Mesenchymal stem cell (in vitro differentiated cells and primary cell): ENCODE data around the gene PTCSC3.

Experiments
- DNase-seq: peaks from one replicate; pipeline ENCODE4 v3.0.0-alpha.2; 2013
- H2AFZ ChIP-seq: one replicate; pipeline ENCODE4 v1.6.1; 2013; ENCODE audit warnings: low read depth, mild to moderate bottlenecking, control low read depth, inconsistent platforms, low read length, moderate library complexity
- H2AK5ac ChIP-seq: 2 replicates; pipeline ENCODE4 v1.6.1; 2013; ENCODE audit warnings: low read length, moderate library complexity, mild to moderate bottlenecking, inconsistent platforms; ENCODE audit not compliant: severe bottlenecking
- H2BK120ac ChIP-seq: one replicate; pipeline ENCODE4 v1.6.1; 2013; ENCODE audit warnings: low read depth, mild to moderate bottlenecking, inconsistent platforms, low read length, moderate library complexity
- H2BK12ac ChIP-seq, 2 experiments: one replicate each; pipeline ENCODE4 v1.6.1; 2013; ENCODE audit warnings: inconsistent platforms in 2 of 2, low read length in 2 of 2, mild to moderate bottlenecking in 2 of 2, moderate library complexity in 2 of 2, control low read depth in 1 of 2
- H2BK15ac ChIP-seq: one replicate; pipeline ENCODE4 v1.6.1; 2013; ENCODE audit warnings: mild to moderate bottlenecking, low read depth, inconsistent platforms; ENCODE audit not compliant: poor library complexity, severe bottlenecking
- H2BK5ac ChIP-seq: 2 replicates; pipeline ENCODE4 v1.6.1; 2013; ENCODE audit warnings: low read depth, mild to moderate bottlenecking, low read length, control low read depth, inconsistent platforms; ENCODE audit not compliant: poor library complexity, severe bottlenecking
- H3K14ac ChIP-seq, 2 experiments: one replicate each; pipeline ENCODE4 v1.6.1; 2013; ENCODE audit warnings: inconsistent platforms in 2 of 2, low read length in 2 of 2, control low read depth in 1 of 2, mild to moderate bottlenecking in 1 of 2, moderate library complexity in 1 of 2
- H3K18ac ChIP-seq, 2 experiments: one replicate each; pipeline ENCODE4 v1.6.1; 2013; ENCODE audit warnings: inconsistent platforms in 2 of 2, low read length in 2 of 2, control low read depth in 1 of 2, low read depth in 1 of 2, mild to moderate bottlenecking in 1 of 2
- H3K23ac ChIP-seq, 2 experiments: one replicate each; pipeline ENCODE4 v1.6.1; 2013; ENCODE audit warnings: inconsistent platforms in 2 of 2, low read length in 2 of 2, mild to moderate bottlenecking in 2 of 2, moderate library complexity in 2 of 2, control low read depth in 1 of 2
- H3K27ac ChIP-seq: 2 replicates; pipeline ENCODE4 v1.5.1; 2013; ENCODE audit warnings: mild to moderate bottlenecking, moderate library complexity, low read length, control low read depth, inconsistent platforms; ENCODE audit not compliant: poor library complexity, severe bottlenecking
- H3K27me3 ChIP-seq, 2 experiments: 2 replicates each; pipeline versions ENCODE4 v1.6.1 to v1.7.0; 2013; ENCODE audit warnings: low read length in 2 of 2, mild to moderate bottlenecking in 2 of 2, moderate library complexity in 2 of 2, control low read depth in 1 of 2, inconsistent platforms in 1 of 2; ENCODE audit not compliant: control insufficient read depth in 1 of 2, insufficient read depth in 1 of 2
- H3K36me3 ChIP-seq, 2 experiments: 2 replicates each; pipeline versions ENCODE4 v1.6.1 to v1.7.0; 2013; ENCODE audit warnings: low read length in 2 of 2, control low read depth in 1 of 2, inconsistent platforms in 1 of 2, low read depth in 1 of 2, mild to moderate bottlenecking in 1 of 2; ENCODE audit not compliant: insufficient read depth in 2 of 2, control insufficient read depth in 1 of 2
- H3K4ac ChIP-seq, 2 experiments: one replicate each; pipeline ENCODE4 v1.6.1; 2013; ENCODE audit warnings: inconsistent platforms in 2 of 2, low read length in 2 of 2, mild to moderate bottlenecking in 2 of 2, moderate library complexity in 2 of 2, control low read depth in 1 of 2, low read depth in 1 of 2
- H3K4me1 ChIP-seq: 2 replicates; pipeline ENCODE4 v1.6.1; 2013; ENCODE audit warnings: low read depth, low read length, control low read depth; ENCODE audit not compliant: control insufficient read depth, insufficient read depth
- H3K4me2 ChIP-seq: 2 replicates; pipeline ENCODE4 v1.6.1; 2013; ENCODE audit warnings: low read length, mild to moderate bottlenecking, inconsistent platforms; ENCODE audit not compliant: poor library complexity, severe bottlenecking
- H3K4me3 ChIP-seq, 2 experiments: 2 replicates each; pipeline versions ENCODE4 v1.5.1 to v1.7.0; 2013; ENCODE audit warnings: low read length in 2 of 2, mild to moderate bottlenecking in 2 of 2, control low read depth in 1 of 2, low read depth in 1 of 2; ENCODE audit not compliant: insufficient read depth in 1 of 2
- H3K79me1 ChIP-seq: replicated peaks from 2 replicates; pipeline ENCODE4 v1.6.1; 2013; ENCODE audit warnings: mild to moderate bottlenecking, control low read depth, low read length, inconsistent platforms; ENCODE audit not compliant: poor library complexity, severe bottlenecking
- H3K9ac ChIP-seq: 2 replicates; pipeline ENCODE4 v1.7.0; 2013; ENCODE audit warnings: mild to moderate bottlenecking, low read length, moderate library complexity
- H3K9me3 ChIP-seq: 2 replicates; pipeline ENCODE4 v1.7.0; 2013; ENCODE audit warnings: mild to moderate bottlenecking, low read length; ENCODE audit not compliant: control insufficient read depth
- H4K8ac ChIP-seq: one replicate; pipeline ENCODE4 v1.6.1; 2013; ENCODE audit warnings: inconsistent platforms, mild to moderate bottlenecking, low read length, moderate library complexity
- H4K91ac ChIP-seq: one replicate; pipeline ENCODE4 v1.6.1; 2013; ENCODE audit warnings: mild to moderate bottlenecking, low read length, inconsistent platforms
- WGBS: methylation state at CpG from one replicate; pipeline ENCODE4 v1.1.7; 2013; ENCODE audit warnings: mixed read lengths; 5-methylcytosine and 5-hydroxymethylcytosine counted together

Gene PTCSC3

GRCh38 chr14:36096090-36096489 is 80.4 kb downstream of the PTCSC3 start:
- H3K9ac ChIP-seq, result no peak overlapping the region
- no peak for DNase-seq
- H3K4me2 ChIP-seq, result no peak overlapping the region
- no peak overlapping the region for H3K14ac ChIP-seq
- no peaks in the 10 kb centered on the region for H3K9me3 ChIP-seq
- no peaks in the 10 kb centered on the region for H3K4me1 ChIP-seq
- H2BK15ac ChIP-seq, result no peak overlapping the region
- no peak overlapping the region for H2BK12ac ChIP-seq
- no peak overlapping the region for H3K18ac ChIP-seq
- H4K91ac ChIP-seq, result no peak overlapping the region
- H3K4ac ChIP-seq, result no peak overlapping the region
- H4K8ac ChIP-seq, result no peak overlapping the region
- H2BK5ac ChIP-seq, result no peak overlapping the region
- no peak overlapping the region for H2AFZ ChIP-seq
- H3K4me3 ChIP-seq, result no peak overlapping the region
- H3K79me1 ChIP-seq, result no peaks in the 10 kb centered on the region
- no peak overlapping the region for H3K23ac ChIP-seq
- H3K36me3 ChIP-seq, result no peaks in the 10 kb centered on the region
- H3K27ac ChIP-seq, result no peak overlapping the region
- no peak overlapping the region for H2BK120ac ChIP-seq
- no peak overlapping the region for H2AK5ac ChIP-seq
- no peaks in the 10 kb centered on the region for H3K27me3 ChIP-seq

- Histone ChIP-seq H3K79me1 (no peaks in the 10 kb centered on the region), H2AK5ac (no peak overlapping the region), H3K23ac (no peak overlapping the region), H3K9me3 (no peaks in the 10 kb centered on the region), H3K27me3 (no peaks in the 10 kb centered on the region), H3K27ac (no peak overlapping the region), H2BK15ac (no peak overlapping the region), H3K14ac (no peak overlapping the region), H4K91ac (no peak overlapping the region), H3K4me2 (no peak overlapping the region), H3K4me3 (no peak overlapping the region), H4K8ac (no peak overlapping the region), H2BK120ac (no peak overlapping the region), H3K18ac (no peak overlapping the region), H3K4me1 (no peaks in the 10 kb centered on the region), H3K36me3 (no peaks in the 10 kb centered on the region), H2BK5ac (no peak overlapping the region), H2AFZ (no peak overlapping the region), H3K4ac (no peak overlapping the region), H2BK12ac (no peak overlapping the region), H3K9ac (no peak overlapping the region)
- no peak for DNase-seq
- 95% methylated on average over 3 of the region's 4 CpGs for WGBS
These were observed 81.6 kb downstream of the PTCSC3 start for GRCh38 chr14:36094963-36095362.

- Histone ChIP-seq H3K27ac (peak overlapping the region; percentile 83), H2AFZ (no peak overlapping the region), H2BK120ac (no peak overlapping the region), H2BK12ac (no peak overlapping the region), H4K8ac (no peak overlapping the region), H3K4me3 (peak overlapping the region in 1 of 2 experiments; percentile 5), H3K36me3 (no peaks in the 10 kb centered on the region), H3K23ac (no peak overlapping the region), H3K14ac (no peak overlapping the region), H3K4ac (no peak overlapping the region), H3K4me2 (no peak overlapping the region), H3K4me1 (no peaks in the 10 kb centered on the region), H2AK5ac (no peak overlapping the region), H2BK5ac (no peak overlapping the region), H2BK15ac (no peak overlapping the region), H3K18ac (no peak overlapping the region), H3K27me3 (no peaks in the 10 kb centered on the region), H3K9me3 (no peaks in the 10 kb centered on the region), H3K9ac (peak overlapping the region; percentile 1), H3K79me1 (no peaks in the 10 kb centered on the region), H4K91ac (no peak overlapping the region)
- DNase-seq, result peak; percentile 98
- no CpG with 5 or more reads among the region's 2 CpGs for WGBS
These were observed 85.4 kb downstream of the PTCSC3 start for GRCh38 chr14:36091096-36091495.

- H3K4ac ChIP-seq, result no peak overlapping the region
These were observed 89.1 kb downstream of the PTCSC3 start for GRCh38 chr14:36087411-36087810.

More at GRCh38 chr14:36087411-36087810, 89.1 kb downstream of the PTCSC3 start:
- H3K27ac ChIP-seq, result no peak overlapping the region
- no peak overlapping the region for H3K14ac ChIP-seq
- no peak overlapping the region for H2AFZ ChIP-seq
- WGBS, result no CpG with 5 or more reads among the region's 3 CpGs
- peak overlapping the region; percentile 31 for H2AK5ac ChIP-seq
- H3K27me3 ChIP-seq, result no peaks in the 10 kb centered on the region
- no peak overlapping the region for H3K4me2 ChIP-seq
- H3K18ac ChIP-seq, result no peak overlapping the region
- H3K36me3 ChIP-seq, result no peaks in the 10 kb centered on the region
- no peaks in the 10 kb centered on the region for H3K4me1 ChIP-seq
- H4K91ac ChIP-seq, result no peak overlapping the region
- H2BK15ac ChIP-seq, result no peak overlapping the region
- H4K8ac ChIP-seq, result no peak overlapping the region
- H3K23ac ChIP-seq, result no peak overlapping the region
- H2BK5ac ChIP-seq, result no peak overlapping the region
- H3K9ac ChIP-seq, result no peak overlapping the region
- no peak for DNase-seq
- no peak overlapping the region for H2BK12ac ChIP-seq
- H3K9me3 ChIP-seq, result no peaks in the 10 kb centered on the region
- H3K79me1 ChIP-seq, result no peaks in the 10 kb centered on the region
- H3K4me3 ChIP-seq, result no peak overlapping the region
- no peak overlapping the region for H2BK120ac ChIP-seq
